Neural progenitor cell (in vitro differentiated cells): ENCODE results near the gene MMP28. TPM values are rescaled to one million over a fixed set of nuclear protein-coding genes. Genes with fewer than 3 reads are reported as not detected.

ENCODE experiments used
- DNase-seq: peaks from one replicate; pipeline ENCODE4 v3.0.0-alpha.2; 2016; ENCODE audit warnings: low spot score
- H2AFZ ChIP-seq: fragments of 200-600 bp; sonication (generic); replicated peaks from 2 replicates; pipeline ENCODE4 v1.6.1; 2016; ENCODE audit warnings: antibody characterized with exemption
- H3F3A ChIP-seq: fragments of 200-600 bp; sonication (generic); 2 replicates; pipeline ENCODE4 v1.6.1; 2016; ENCODE audit warnings: antibody characterized with exemption, low read depth
- H3K27ac ChIP-seq: fragments of 200-600 bp; sonication (generic); 2 replicates; pipeline ENCODE4 v1.5.1; 2016; ENCODE audit warnings: mild to moderate bottlenecking
- H3K27me3 ChIP-seq: fragments of 200-600 bp; sonication (generic); 2 replicates; pipeline ENCODE4 v1.6.1; 2016; ENCODE audit warnings: mild to moderate bottlenecking, moderate library complexity
- H3K36me3 ChIP-seq: fragments of 200-600 bp; sonication (generic); 2 replicates; pipeline ENCODE4 v1.5.1; 2016
- H3K4me1 ChIP-seq: fragments of 200-600 bp; sonication (generic); 2 replicates; pipeline ENCODE4 v1.6.1; 2016; ENCODE audit warnings: mixed run types
- H3K4me2 ChIP-seq: fragments of 200-600 bp; sonication (generic); 2 replicates; pipeline ENCODE4 v1.6.1; 2016
- H3K4me3 ChIP-seq: fragments of 200-600 bp; sonication (generic); 2 replicates; pipeline ENCODE4 v1.5.1; 2016
- H3K79me2 ChIP-seq: fragments of 200-600 bp; sonication (generic); 2 replicates; pipeline ENCODE4 v1.6.1; 2016; ENCODE audit warnings: low read depth
- H3K9ac ChIP-seq: fragments of 200-600 bp; sonication (generic); 2 replicates; pipeline ENCODE4 v1.6.1; 2016
- H3K9me3 ChIP-seq: fragments of 200-600 bp; sonication (generic); 2 replicates; pipeline ENCODE4 v1.5.1; 2016; ENCODE audit warnings: low read depth
- H4K20me1 ChIP-seq: fragments of 200-600 bp; sonication (generic); 2 replicates; pipeline ENCODE4 v1.6.1; 2016; ENCODE audit warnings: low read depth
- H3K27ac Mint-ChIP-seq: 3 replicates; pipeline ENCODE4 v1.8.0; 2021; ENCODE audit warnings: mixed read lengths
- H3K27me3 Mint-ChIP-seq: 2 replicates; pipeline ENCODE4 v1.8.0; 2022; ENCODE audit warnings: low read depth, mild to moderate bottlenecking, inconsistent platforms, moderate library complexity, mixed read lengths; ENCODE audit not compliant: insufficient read depth
- H3K36me3 Mint-ChIP-seq: 3 replicates; pipeline ENCODE4 v1.8.0; 2021; ENCODE audit warnings: mixed read lengths
- H3K4me1 Mint-ChIP-seq: 3 replicates; pipeline ENCODE4 v1.8.0; 2021; ENCODE audit warnings: mixed read lengths
- H3K4me3 Mint-ChIP-seq: 3 replicates; pipeline ENCODE4 v1.8.0; 2021; ENCODE audit warnings: mild to moderate bottlenecking, moderate library complexity, mixed read lengths
- H3K9me3 Mint-ChIP-seq: 3 replicates; pipeline ENCODE4 v1.8.0; 2020; ENCODE audit warnings: mixed read lengths
- CTCF ChIP-seq: fragments of 200-600 bp; sonication (generic); IDR thresholded peaks from 2 replicates; pipeline ENCODE4 v1.5.1; 2017; ENCODE audit warnings: antibody characterized with exemption, mild to moderate bottlenecking
- EZH2 ChIP-seq: fragments of 200-600 bp; sonication (generic); IDR thresholded peaks from 2 replicates; pipeline ENCODE4 v1.6.1; 2017; ENCODE audit warnings: antibody characterized with exemption, mild to moderate bottlenecking, moderate library complexity
- EZH2phosphoT487 ChIP-seq: fragments of 200-600 bp; sonication (generic); IDR thresholded peaks from 2 replicates; pipeline ENCODE4 v1.6.1; 2017; ENCODE audit warnings: antibody characterized with exemption
- total RNA-seq: library from RNA; depleted of rRNA; stranded (reverse); fragments of >200 nt; gene quantifications from 2 replicates; pipeline ENCODE4 v1.2.3, GENCODE V29; 2015; ENCODE audit warnings: low replicate concordance

Gene MMP28
- total RNA-seq, 1 donor from 2014 or later: not detected

GRCh38 chr17:35766903-35767510 lies 28.4 kb downstream of the MMP28 start:
- no peak overlapping the region for H3K4me2 ChIP-seq
- no peak for TF ChIP-seq EZH2
- peak; percentile 43 for TF ChIP-seq CTCF
- H3K4me3 ChIP-seq: no peak overlapping the region
- no peaks in the 10 kb centered on the region for H3K36me3 ChIP-seq
- Mint-ChIP-seq H3K9me3 (no peaks in the 10 kb centered on the region), H3K36me3 (no peaks in the 10 kb centered on the region), H3K4me1 (peaks cover 30% of the 10 kb centered on the region), H3K27me3 (peaks cover 5% of the 10 kb centered on the region), H3K27ac (no peak overlapping the region), H3K4me3 (no peak overlapping the region)
- H3K9ac ChIP-seq: no peak overlapping the region
- no peaks in the 10 kb centered on the region for H3K79me2 ChIP-seq
- H3K27ac ChIP-seq: no peak overlapping the region
- no peak for DNase-seq
- peaks cover 29% of the 10 kb centered on the region for H3F3A ChIP-seq
- H2AFZ ChIP-seq: no peak overlapping the region
- H3K27me3 ChIP-seq: no peaks in the 10 kb centered on the region
- no peaks in the 10 kb centered on the region for H4K20me1 ChIP-seq
- peaks cover 21% of the 10 kb centered on the region for H3K4me1 ChIP-seq
- H3K9me3 ChIP-seq: no peaks in the 10 kb centered on the region

- Histone ChIP-seq H3K36me3 (no peaks in the 10 kb centered on the region), H3K27me3 (no peaks in the 10 kb centered on the region), H3K4me2 (no peak overlapping the region), H2AFZ (peak overlapping the region; percentile 79), H3K27ac (no peak overlapping the region), H3K4me1 (peaks cover 19% of the 10 kb centered on the region), H3K9ac (no peak overlapping the region), H3K9me3 (no peaks in the 10 kb centered on the region), H4K20me1 (no peaks in the 10 kb centered on the region), H3K79me2 (no peaks in the 10 kb centered on the region), H3F3A (peaks cover 29% of the 10 kb centered on the region), H3K4me3 (no peak overlapping the region)
- Mint-ChIP-seq H3K27me3 (peaks cover 3% of the 10 kb centered on the region), H3K9me3 (no peaks in the 10 kb centered on the region), H3K27ac (no peak overlapping the region), H3K36me3 (no peaks in the 10 kb centered on the region), H3K4me3 (no peak overlapping the region), H3K4me1 (peaks cover 26% of the 10 kb centered on the region)
- TF ChIP-seq EZH2phosphoT487: no peak
- no peak for TF ChIP-seq CTCF
- no peak for TF ChIP-seq EZH2
- no peak for DNase-seq
Measured at GRCh38 chr17:35766489-35766877, 29.0 kb downstream of the MMP28 start.

GRCh38 chr17:35765756-35766488 lies 29.5 kb downstream of the MMP28 start:
- peaks cover under 1% of the 10 kb centered on the region for H3K27me3 Mint-ChIP-seq
- Histone ChIP-seq H3K4me2 (peak overlapping the region; percentile 32), H3K36me3 (no peaks in the 10 kb centered on the region), H3K27me3 (no peaks in the 10 kb centered on the region), H3K4me3 (no peak overlapping the region), H4K20me1 (no peaks in the 10 kb centered on the region), H3K9ac (no peak overlapping the region), H3F3A (peaks cover 29% of the 10 kb centered on the region), H3K9me3 (no peaks in the 10 kb centered on the region), H3K4me1 (peaks cover 19% of the 10 kb centered on the region), H3K27ac (no peak overlapping the region), H2AFZ (peak overlapping the region; percentile 79), H3K79me2 (no peaks in the 10 kb centered on the region)
- DNase-seq: peak; percentile 32
- H3K4me1 Mint-ChIP-seq: peaks cover 26% of the 10 kb centered on the region
- no peak for TF ChIP-seq EZH2
- no peak for TF ChIP-seq CTCF
- no peak for TF ChIP-seq EZH2phosphoT487
- H3K9me3 Mint-ChIP-seq: no peaks in the 10 kb centered on the region
- no peaks in the 10 kb centered on the region for H3K36me3 Mint-ChIP-seq
- peak overlapping the region; percentile 64 for H3K4me3 Mint-ChIP-seq
- peak overlapping the region; percentile 88 for H3K27ac Mint-ChIP-seq
